IPS-15b (cell line): Measurements from ENCODE around the gene ZDHHC8.

ENCODE experiments used
- H3K27me3 ChIP-seq: one replicate; pipeline ENCODE4 v1.6.1; 2013; ENCODE audit warnings: low read length; ENCODE audit not compliant: control insufficient read depth, insufficient read depth
- H3K36me3 ChIP-seq: one replicate; pipeline ENCODE4 v1.6.1; 2013; ENCODE audit warnings: low read length; ENCODE audit not compliant: control insufficient read depth, insufficient read depth
- H3K4me1 ChIP-seq: one replicate; pipeline ENCODE4 v1.6.1; 2013; ENCODE audit warnings: mild to moderate bottlenecking, low read length; ENCODE audit not compliant: control insufficient read depth, insufficient read depth
- H3K4me3 ChIP-seq: one replicate; pipeline ENCODE4 v1.5.1; 2013; ENCODE audit warnings: low read depth, low read length
- H3K9ac ChIP-seq: one replicate; pipeline ENCODE4 v1.6.1; 2013; ENCODE audit warnings: low read depth, mild to moderate bottlenecking, low read length
- H3K9me3 ChIP-seq: one replicate; pipeline ENCODE4 v1.6.1; 2013; ENCODE audit warnings: mild to moderate bottlenecking, low read length; ENCODE audit not compliant: control insufficient read depth, insufficient read depth

ZDHHC8 gene

GRCh38 chr22:20111045-20111688, 20.4 kb upstream of the ZDHHC8 start:
- peaks cover 88% of the 10 kb centered on the region for H3K36me3 ChIP-seq
- H3K9ac ChIP-seq = no peak overlapping the region
- no peaks in the 10 kb centered on the region for H3K27me3 ChIP-seq
- H3K4me3 ChIP-seq = no peak overlapping the region
- no peaks in the 10 kb centered on the region for H3K4me1 ChIP-seq
- no peaks in the 10 kb centered on the region for H3K9me3 ChIP-seq

GRCh38 chr22:20111689-20112622, 19.6 kb upstream of the ZDHHC8 start:
- peaks cover 80% of the 10 kb centered on the region for H3K36me3 ChIP-seq
- no peaks in the 10 kb centered on the region for H3K4me1 ChIP-seq

GRCh38 chr22:20112623-20113511, 18.7 kb upstream of the ZDHHC8 start:
- H3K36me3 ChIP-seq = peaks cover 71% of the 10 kb centered on the region
- no peak overlapping the region for H3K9ac ChIP-seq
- no peaks in the 10 kb centered on the region for H3K4me1 ChIP-seq
- no peak overlapping the region for H3K4me3 ChIP-seq
- no peaks in the 10 kb centered on the region for H3K9me3 ChIP-seq
- H3K27me3 ChIP-seq = no peaks in the 10 kb centered on the region

More at GRCh38 chr22:20111689-20112622, 19.6 kb upstream of the ZDHHC8 start:
- H3K27me3 ChIP-seq = no peaks in the 10 kb centered on the region
- no peak overlapping the region for H3K4me3 ChIP-seq
- H3K9ac ChIP-seq = no peak overlapping the region
- no peaks in the 10 kb centered on the region for H3K9me3 ChIP-seq

- H3K36me3 ChIP-seq = peaks cover 66% of the 10 kb centered on the region
- no peaks in the 10 kb centered on the region for H3K9me3 ChIP-seq
- H3K9ac ChIP-seq = no peak overlapping the region
- H3K4me1 ChIP-seq = no peaks in the 10 kb centered on the region
- H3K27me3 ChIP-seq = no peaks in the 10 kb centered on the region
- H3K4me3 ChIP-seq = no peak overlapping the region
Measured at GRCh38 chr22:20113551-20114310, 17.9 kb upstream of the ZDHHC8 start.

GRCh38 chr22:20114506-20115475, 16.8 kb upstream of the ZDHHC8 start:
- H3K27me3 ChIP-seq = no peaks in the 10 kb centered on the region
- peaks cover 64% of the 10 kb centered on the region for H3K36me3 ChIP-seq
- H3K4me3 ChIP-seq = no peak overlapping the region
- no peaks in the 10 kb centered on the region for H3K9me3 ChIP-seq
- H3K4me1 ChIP-seq = no peaks in the 10 kb centered on the region
- H3K9ac ChIP-seq = no peak overlapping the region

GRCh38 chr22:20115691-20116375, 15.8 kb upstream of the ZDHHC8 start, which contains the start of gene RANBP1:
Gene RANBP1, plus strand, starts transcription at chr22:20116104. Its CDS starts 81 bp downstream, at chr22:20116185.
- Histone ChIP-seq H3K4me3 (peak within 1 kb of the TSS; percentile 91), H3K9me3 (no peaks in the 10 kb centered on the region), H3K36me3 (peaks cover 68% of the 10 kb centered on the region), H3K4me1 (peaks cover 2% of the 10 kb centered on the region), H3K27me3 (no peaks in the 10 kb centered on the region), H3K9ac (peak within 1 kb of the TSS; percentile 93)

GRCh38 chr22:20116376-20116950, 15.1 kb upstream of the ZDHHC8 start:
- Histone ChIP-seq H3K9ac (peak overlapping the region; percentile 93), H3K36me3 (peaks cover 71% of the 10 kb centered on the region)

GRCh38 chr22:20116951-20117632, 14.5 kb upstream of the ZDHHC8 start, which contains the start of gene TRMT2A:
Gene TRMT2A, minus strand, starts transcription at chr22:20117226. Its CDS starts 320 bp downstream, at chr22:20116906.
- peaks cover 2% of the 10 kb centered on the region for H3K4me1 ChIP-seq
- H3K36me3 ChIP-seq = peaks cover 70% of the 10 kb centered on the region
- no peaks in the 10 kb centered on the region for H3K27me3 ChIP-seq
- H3K9me3 ChIP-seq = no peaks in the 10 kb centered on the region
- peak within 1 kb of the TSS; percentile 91 for H3K4me3 ChIP-seq
- H3K9ac ChIP-seq = peak within 1 kb of the TSS; percentile 99

More at GRCh38 chr22:20116376-20116950, 15.1 kb upstream of the ZDHHC8 start:
- peak overlapping the region; percentile 91 for H3K4me3 ChIP-seq
- H3K9me3 ChIP-seq = no peaks in the 10 kb centered on the region
- peaks cover 2% of the 10 kb centered on the region for H3K4me1 ChIP-seq
- H3K27me3 ChIP-seq = no peaks in the 10 kb centered on the region

GRCh38 chr22:20117633-20118299, 13.8 kb upstream of the ZDHHC8 start:
- Histone ChIP-seq H3K9me3 (no peaks in the 10 kb centered on the region), H3K36me3 (peaks cover 67% of the 10 kb centered on the region), H3K4me3 (peak overlapping the region; percentile 86), H3K9ac (peak overlapping the region; percentile 99), H3K27me3 (no peaks in the 10 kb centered on the region), H3K4me1 (peaks cover 2% of the 10 kb centered on the region)
